IPS-15b (cell line): ENCODE measurements around the gene ARL4D.
"Not testable (repeated sequence)": the region's sequence is repeated elsewhere in the genome, so short reads cannot be mapped to it uniquely, and the experiment has no call there.

ENCODE experiments used
- H3K27me3 ChIP-seq: one replicate; pipeline ENCODE4 v1.6.1; 2013; ENCODE audit warnings: low read length; ENCODE audit not compliant: control insufficient read depth, insufficient read depth
- H3K36me3 ChIP-seq: one replicate; pipeline ENCODE4 v1.6.1; 2013; ENCODE audit warnings: low read length; ENCODE audit not compliant: control insufficient read depth, insufficient read depth
- H3K4me1 ChIP-seq: one replicate; pipeline ENCODE4 v1.6.1; 2013; ENCODE audit warnings: mild to moderate bottlenecking, low read length; ENCODE audit not compliant: control insufficient read depth, insufficient read depth
- H3K4me3 ChIP-seq: one replicate; pipeline ENCODE4 v1.5.1; 2013; ENCODE audit warnings: low read depth, low read length
- H3K9ac ChIP-seq: one replicate; pipeline ENCODE4 v1.6.1; 2013; ENCODE audit warnings: low read depth, mild to moderate bottlenecking, low read length
- H3K9me3 ChIP-seq: one replicate; pipeline ENCODE4 v1.6.1; 2013; ENCODE audit warnings: mild to moderate bottlenecking, low read length; ENCODE audit not compliant: control insufficient read depth, insufficient read depth

The ARL4D gene

GRCh38 chr17:43372273-43372911, 26.4 kb upstream of the ARL4D start:
- Histone ChIP-seq H3K9me3 (no peaks in the 10 kb centered on the region), H3K4me3 (no peak overlapping the region), H3K27me3 (no peaks in the 10 kb centered on the region), H3K4me1 (no peaks in the 10 kb centered on the region), H3K9ac (no peak overlapping the region), H3K36me3 (no peaks in the 10 kb centered on the region)

DNA sequence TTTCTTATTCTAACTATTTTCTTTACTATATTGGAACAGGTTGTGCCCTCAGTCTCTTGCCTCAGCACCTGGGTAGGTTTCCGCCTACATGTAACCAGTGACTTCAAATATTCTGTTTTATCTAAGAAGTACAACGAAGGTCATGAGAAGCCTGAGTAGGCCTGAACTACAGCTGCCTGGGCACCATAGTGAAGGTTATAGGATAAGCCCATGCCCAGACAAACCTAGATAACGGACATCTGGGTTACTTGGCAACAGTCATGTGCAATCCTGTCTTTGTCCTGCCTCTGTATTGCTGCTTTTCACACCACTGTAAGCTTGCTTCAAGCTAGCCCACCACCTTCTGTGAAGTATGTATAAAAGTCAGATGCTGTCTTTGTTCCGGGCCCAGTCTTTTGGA, 25.4 kb upstream of the ARL4D start:
- no peaks in the 10 kb centered on the region for H3K27me3 ChIP-seq
- no peaks in the 10 kb centered on the region for H3K4me1 ChIP-seq
- no peaks in the 10 kb centered on the region for H3K36me3 ChIP-seq
- H3K9me3 ChIP-seq: no peaks in the 10 kb centered on the region
- no peak overlapping the region for H3K9ac ChIP-seq
- no peak overlapping the region for H3K4me3 ChIP-seq

DNA sequence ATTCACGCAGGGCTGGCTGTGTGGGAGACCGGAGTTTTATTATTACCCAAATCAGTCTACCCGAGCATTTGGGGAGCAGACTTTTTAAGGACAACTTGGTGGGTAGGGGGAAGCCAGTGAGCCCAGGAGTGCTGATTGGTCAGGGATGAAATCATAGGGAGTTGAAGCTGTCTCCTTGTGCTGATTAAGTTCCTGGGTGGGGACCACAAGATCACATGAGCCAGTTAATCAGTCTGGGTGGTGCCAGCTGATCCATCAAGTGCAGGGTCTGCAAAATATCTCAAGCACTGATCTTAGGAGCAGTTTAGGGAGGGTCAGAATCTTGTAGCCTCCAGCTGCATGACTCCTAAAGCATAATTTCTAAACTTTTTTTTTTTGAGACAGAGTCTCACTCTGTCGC, 22.9 kb upstream of the ARL4D start:
- not testable (repeated sequence) for H3K4me1 ChIP-seq, H3K36me3 ChIP-seq, H3K4me3 ChIP-seq, H3K9ac ChIP-seq, H3K27me3 ChIP-seq
- H3K9me3 ChIP-seq: peaks cover 12% of the 10 kb centered on the region

- Histone ChIP-seq H3K4me3 (no peak overlapping the region), H3K36me3 (no peaks in the 10 kb centered on the region), H3K27me3 (no peaks in the 10 kb centered on the region), H3K4me1 (no peaks in the 10 kb centered on the region), H3K9ac (no peak overlapping the region), H3K9me3 (peaks cover 12% of the 10 kb centered on the region)
Observed at GRCh38 chr17:43377056-43377810, 21.6 kb upstream of the ARL4D start.

- no peaks in the 10 kb centered on the region for H3K4me1 ChIP-seq
- no peak overlapping the region for H3K9ac ChIP-seq
- H3K27me3 ChIP-seq: no peaks in the 10 kb centered on the region
- H3K36me3 ChIP-seq: no peaks in the 10 kb centered on the region
- H3K9me3 ChIP-seq: peaks cover 12% of the 10 kb centered on the region
- H3K4me3 ChIP-seq: no peak overlapping the region
Observed at GRCh38 chr17:43378766-43379165, 20.0 kb upstream of the ARL4D start.

DNA sequence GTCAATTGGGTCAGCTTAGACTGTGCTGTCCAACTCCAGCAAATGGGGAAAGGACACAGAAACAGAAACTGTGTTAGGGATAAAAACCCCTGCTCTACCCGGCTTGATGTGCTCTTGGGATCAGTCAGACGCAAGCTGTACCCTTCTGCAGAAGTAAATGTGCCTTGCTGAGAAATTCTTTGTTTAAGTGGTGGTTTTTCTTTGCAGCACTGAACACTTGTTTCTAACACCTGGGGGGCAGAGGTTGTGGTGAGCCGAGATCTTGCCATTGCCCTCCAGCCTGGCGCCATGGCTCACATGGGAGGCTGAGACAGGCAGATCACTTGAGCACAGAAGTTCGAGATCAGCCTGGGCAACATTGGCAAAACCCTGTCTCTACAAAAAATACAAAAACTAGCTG, 18.5 kb upstream of the ARL4D start:
- H3K4me3 ChIP-seq: no peak overlapping the region
- H3K9me3 ChIP-seq: peaks cover 12% of the 10 kb centered on the region
- no peak overlapping the region for H3K9ac ChIP-seq
- H3K4me1 ChIP-seq: no peaks in the 10 kb centered on the region
- H3K36me3 ChIP-seq: no peaks in the 10 kb centered on the region
- H3K27me3 ChIP-seq: no peaks in the 10 kb centered on the region

GRCh38 chr17:43381204-43381603, 17.6 kb upstream of the ARL4D start:
- H3K9me3 ChIP-seq: peaks cover 12% of the 10 kb centered on the region
- no peak overlapping the region for H3K9ac ChIP-seq
- H3K27me3 ChIP-seq: no peaks in the 10 kb centered on the region
- H3K36me3 ChIP-seq: no peaks in the 10 kb centered on the region
- no peak overlapping the region for H3K4me3 ChIP-seq
- no peaks in the 10 kb centered on the region for H3K4me1 ChIP-seq

GRCh38 chr17:43381621-43382020, 17.2 kb upstream of the ARL4D start:
- Histone ChIP-seq H3K9me3 (peaks cover 12% of the 10 kb centered on the region), H3K36me3 (no peaks in the 10 kb centered on the region), H3K4me1 (no peaks in the 10 kb centered on the region), H3K27me3 (no peaks in the 10 kb centered on the region), H3K9ac (no peak overlapping the region), H3K4me3 (no peak overlapping the region)

- Histone ChIP-seq H3K9ac (no peak overlapping the region), H3K4me3 (no peak overlapping the region), H3K27me3 (no peaks in the 10 kb centered on the region), H3K36me3 (no peaks in the 10 kb centered on the region), H3K4me1 (no peaks in the 10 kb centered on the region), H3K9me3 (peaks cover 12% of the 10 kb centered on the region)
Observed at GRCh38 chr17:43382776-43383175, 16.0 kb upstream of the ARL4D start.

DNA sequence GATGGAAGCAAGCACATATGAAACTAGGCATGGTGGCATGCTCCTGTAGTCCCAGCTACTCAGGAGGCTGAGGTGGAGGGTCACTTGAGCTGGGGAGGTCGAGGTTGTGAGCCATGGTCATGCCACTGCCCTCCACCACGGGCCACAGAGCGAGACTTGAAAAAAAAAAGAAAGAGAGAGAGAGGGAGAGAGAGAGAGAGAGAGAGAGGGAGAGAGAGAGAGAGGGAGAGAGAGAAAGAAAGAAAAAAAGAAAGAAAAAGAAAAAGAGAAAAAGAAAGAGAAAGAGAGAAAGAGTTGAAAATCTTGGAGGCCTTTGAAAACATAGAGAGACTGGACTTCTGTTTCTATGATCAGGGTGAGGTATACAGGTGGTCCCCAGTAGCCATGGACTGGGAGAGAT, 15.4 kb upstream of the ARL4D start:
- H3K4me3 ChIP-seq: no peak overlapping the region
- H3K36me3 ChIP-seq: no peaks in the 10 kb centered on the region
- no peaks in the 10 kb centered on the region for H3K27me3 ChIP-seq
- H3K9ac ChIP-seq: no peak overlapping the region
- no peaks in the 10 kb centered on the region for H3K4me1 ChIP-seq
- H3K9me3 ChIP-seq: peaks cover 12% of the 10 kb centered on the region

GRCh38 chr17:43383826-43384475, 14.8 kb upstream of the ARL4D start:
- Histone ChIP-seq H3K27me3 (no peaks in the 10 kb centered on the region), H3K4me1 (no peaks in the 10 kb centered on the region), H3K9me3 (peaks cover 12% of the 10 kb centered on the region), H3K9ac (no peak overlapping the region), H3K36me3 (no peaks in the 10 kb centered on the region), H3K4me3 (no peak overlapping the region)

- H3K36me3 ChIP-seq: no peaks in the 10 kb centered on the region
- peaks cover 12% of the 10 kb centered on the region for H3K9me3 ChIP-seq
- no peaks in the 10 kb centered on the region for H3K27me3 ChIP-seq
- no peaks in the 10 kb centered on the region for H3K4me1 ChIP-seq
- no peak overlapping the region for H3K4me3 ChIP-seq
- no peak overlapping the region for H3K9ac ChIP-seq
Observed at GRCh38 chr17:43384476-43384862, 14.3 kb upstream of the ARL4D start.
